GM23338 (cell line): ENCODE data around the gene MAGI3.

Experiments used
- CREB1 ChIP-seq: fragments of 250-450 bp; sonication (Bioruptor Pico); IDR thresholded peaks from 2 replicates; pipeline ENCODE4 v1.5.0; 2020; ENCODE audit warnings: low read depth, mild to moderate bottlenecking, moderate library complexity
- EZH2 ChIP-seq: fragments of 200-600 bp; sonication (generic); IDR thresholded peaks from one replicate; pipeline ENCODE4 v1.8.0; 2017; ENCODE audit warnings: antibody characterized with exemption, mild to moderate bottlenecking, low read depth; ENCODE audit not compliant: unreplicated experiment
- EZH2phosphoT487 ChIP-seq: fragments of 200-600 bp; sonication (generic); IDR thresholded peaks from one replicate; pipeline ENCODE4 v1.8.1; 2018; ENCODE audit warnings: antibody characterized with exemption; ENCODE audit not compliant: unreplicated experiment
- JUNB ChIP-seq: IDR thresholded peaks from one replicate; pipeline ENCODE4 v1.6.1; 2016; ENCODE audit warnings: antibody characterized with exemption; ENCODE audit not compliant: unreplicated experiment
- NANOG ChIP-seq: IDR thresholded peaks from 2 replicates; pipeline ENCODE4 v1.6.1; 2016; ENCODE audit warnings: antibody characterized with exemption, borderline replicate concordance
- POLR2AphosphoS5 ChIP-seq: IDR thresholded peaks from 2 replicates; pipeline ENCODE4 v1.6.1; 2016; ENCODE audit warnings: antibody characterized with exemption, low read depth
- STAT1 ChIP-seq: IDR thresholded peaks from one replicate; pipeline ENCODE4 v1.6.1; 2016; ENCODE audit warnings: antibody characterized with exemption; ENCODE audit not compliant: unreplicated experiment
- ZNF114 ChIP-seq: fragments of 250-450 bp; sonication (Bioruptor Pico); IDR thresholded peaks from 2 replicates; pipeline ENCODE4 v1.5.0; 2020; ENCODE audit warnings: mild to moderate bottlenecking, moderate library complexity
- ZNF331 ChIP-seq: fragments of 250-450 bp; sonication (Bioruptor Pico); IDR thresholded peaks from 2 replicates; pipeline ENCODE4 v1.5.0; 2020; ENCODE audit warnings: low read depth, mild to moderate bottlenecking, moderate library complexity
- TF ChIP-seq, protein P1 (sequence below), 2 experiments: fragments of 200-600 bp in 1 of 2; sonication (generic) in 1 of 2; conservative IDR thresholded peaks; 2 replicates each; pipeline versions ENCODE4 v1.5.1 to v1.6.1; 2016 to 2017; ENCODE audit warnings: antibody characterized with exemption in 2 of 2, low read depth in 2 of 2, mild to moderate bottlenecking in 2 of 2, moderate library complexity in 1 of 2
- TF ChIP-seq, protein P2 (sequence below): IDR thresholded peaks from one replicate; pipeline ENCODE4 v1.6.1; 2018; ENCODE audit warnings: antibody characterized with exemption; ENCODE audit not compliant: unreplicated experiment
- TF ChIP-seq, protein P3 (sequence below): fragments of 250-450 bp; sonication (Bioruptor Pico); IDR thresholded peaks from 2 replicates; pipeline ENCODE4 v1.5.0; 2020; ENCODE audit warnings: mild to moderate bottlenecking, moderate library complexity
- TF ChIP-seq, protein P4 (sequence below): IDR thresholded peaks from 2 replicates; pipeline ENCODE4 v1.6.1; 2016; ENCODE audit warnings: antibody characterized with exemption

DNA sequence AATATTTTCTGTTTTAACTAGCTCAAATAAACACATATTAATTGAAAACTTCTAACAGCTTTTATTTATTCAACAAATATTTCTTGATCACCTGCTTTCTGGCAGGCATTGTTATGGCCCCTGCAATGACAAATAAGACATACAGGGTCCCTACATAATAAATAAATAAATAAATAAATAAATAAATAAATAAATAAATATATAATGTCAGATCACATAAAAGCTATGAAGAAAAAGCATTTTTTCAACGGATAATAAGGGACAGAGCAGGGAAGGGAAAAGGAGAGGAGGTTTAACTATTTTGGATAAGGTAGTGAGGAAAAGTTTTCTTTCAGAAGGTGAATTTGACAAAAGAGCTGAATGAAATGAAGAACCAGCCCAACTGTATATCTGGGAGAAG lies 115.0 kb downstream of the MAGI3 start:
- TF ChIP-seq, protein P1, sequence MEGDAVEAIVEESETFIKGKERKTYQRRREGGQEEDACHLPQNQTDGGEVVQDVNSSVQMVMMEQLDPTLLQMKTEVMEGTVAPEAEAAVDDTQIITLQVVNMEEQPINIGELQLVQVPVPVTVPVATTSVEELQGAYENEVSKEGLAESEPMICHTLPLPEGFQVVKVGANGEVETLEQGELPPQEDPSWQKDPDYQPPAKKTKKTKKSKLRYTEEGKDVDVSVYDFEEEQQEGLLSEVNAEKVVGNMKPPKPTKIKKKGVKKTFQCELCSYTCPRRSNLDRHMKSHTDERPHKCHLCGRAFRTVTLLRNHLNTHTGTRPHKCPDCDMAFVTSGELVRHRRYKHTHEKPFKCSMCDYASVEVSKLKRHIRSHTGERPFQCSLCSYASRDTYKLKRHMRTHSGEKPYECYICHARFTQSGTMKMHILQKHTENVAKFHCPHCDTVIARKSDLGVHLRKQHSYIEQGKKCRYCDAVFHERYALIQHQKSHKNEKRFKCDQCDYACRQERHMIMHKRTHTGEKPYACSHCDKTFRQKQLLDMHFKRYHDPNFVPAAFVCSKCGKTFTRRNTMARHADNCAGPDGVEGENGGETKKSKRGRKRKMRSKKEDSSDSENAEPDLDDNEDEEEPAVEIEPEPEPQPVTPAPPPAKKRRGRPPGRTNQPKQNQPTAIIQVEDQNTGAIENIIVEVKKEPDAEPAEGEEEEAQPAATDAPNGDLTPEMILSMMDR (conservative IDR thresholded peaks at IDR 0.05; ENCODE audit: low read depth in 2 of 2), result no peak
- no peak for TF ChIP-seq JUNB
- TF ChIP-seq POLR2AphosphoS5, result no peak
- TF ChIP-seq EZH2, result no peak
- no peak for TF ChIP-seq EZH2phosphoT487
- no peak for TF ChIP-seq CREB1
- TF ChIP-seq NANOG, result no peak
- TF ChIP-seq, protein P2, sequence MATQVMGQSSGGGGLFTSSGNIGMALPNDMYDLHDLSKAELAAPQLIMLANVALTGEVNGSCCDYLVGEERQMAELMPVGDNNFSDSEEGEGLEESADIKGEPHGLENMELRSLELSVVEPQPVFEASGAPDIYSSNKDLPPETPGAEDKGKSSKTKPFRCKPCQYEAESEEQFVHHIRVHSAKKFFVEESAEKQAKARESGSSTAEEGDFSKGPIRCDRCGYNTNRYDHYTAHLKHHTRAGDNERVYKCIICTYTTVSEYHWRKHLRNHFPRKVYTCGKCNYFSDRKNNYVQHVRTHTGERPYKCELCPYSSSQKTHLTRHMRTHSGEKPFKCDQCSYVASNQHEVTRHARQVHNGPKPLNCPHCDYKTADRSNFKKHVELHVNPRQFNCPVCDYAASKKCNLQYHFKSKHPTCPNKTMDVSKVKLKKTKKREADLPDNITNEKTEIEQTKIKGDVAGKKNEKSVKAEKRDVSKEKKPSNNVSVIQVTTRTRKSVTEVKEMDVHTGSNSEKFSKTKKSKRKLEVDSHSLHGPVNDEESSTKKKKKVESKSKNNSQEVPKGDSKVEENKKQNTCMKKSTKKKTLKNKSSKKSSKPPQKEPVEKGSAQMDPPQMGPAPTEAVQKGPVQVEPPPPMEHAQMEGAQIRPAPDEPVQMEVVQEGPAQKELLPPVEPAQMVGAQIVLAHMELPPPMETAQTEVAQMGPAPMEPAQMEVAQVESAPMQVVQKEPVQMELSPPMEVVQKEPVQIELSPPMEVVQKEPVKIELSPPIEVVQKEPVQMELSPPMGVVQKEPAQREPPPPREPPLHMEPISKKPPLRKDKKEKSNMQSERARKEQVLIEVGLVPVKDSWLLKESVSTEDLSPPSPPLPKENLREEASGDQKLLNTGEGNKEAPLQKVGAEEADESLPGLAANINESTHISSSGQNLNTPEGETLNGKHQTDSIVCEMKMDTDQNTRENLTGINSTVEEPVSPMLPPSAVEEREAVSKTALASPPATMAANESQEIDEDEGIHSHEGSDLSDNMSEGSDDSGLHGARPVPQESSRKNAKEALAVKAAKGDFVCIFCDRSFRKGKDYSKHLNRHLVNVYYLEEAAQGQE, result no peak
- TF ChIP-seq ZNF114 (CRISPR knock-in tag), result no peak
- TF ChIP-seq ZNF331, result no peak
- TF ChIP-seq, protein P3, sequence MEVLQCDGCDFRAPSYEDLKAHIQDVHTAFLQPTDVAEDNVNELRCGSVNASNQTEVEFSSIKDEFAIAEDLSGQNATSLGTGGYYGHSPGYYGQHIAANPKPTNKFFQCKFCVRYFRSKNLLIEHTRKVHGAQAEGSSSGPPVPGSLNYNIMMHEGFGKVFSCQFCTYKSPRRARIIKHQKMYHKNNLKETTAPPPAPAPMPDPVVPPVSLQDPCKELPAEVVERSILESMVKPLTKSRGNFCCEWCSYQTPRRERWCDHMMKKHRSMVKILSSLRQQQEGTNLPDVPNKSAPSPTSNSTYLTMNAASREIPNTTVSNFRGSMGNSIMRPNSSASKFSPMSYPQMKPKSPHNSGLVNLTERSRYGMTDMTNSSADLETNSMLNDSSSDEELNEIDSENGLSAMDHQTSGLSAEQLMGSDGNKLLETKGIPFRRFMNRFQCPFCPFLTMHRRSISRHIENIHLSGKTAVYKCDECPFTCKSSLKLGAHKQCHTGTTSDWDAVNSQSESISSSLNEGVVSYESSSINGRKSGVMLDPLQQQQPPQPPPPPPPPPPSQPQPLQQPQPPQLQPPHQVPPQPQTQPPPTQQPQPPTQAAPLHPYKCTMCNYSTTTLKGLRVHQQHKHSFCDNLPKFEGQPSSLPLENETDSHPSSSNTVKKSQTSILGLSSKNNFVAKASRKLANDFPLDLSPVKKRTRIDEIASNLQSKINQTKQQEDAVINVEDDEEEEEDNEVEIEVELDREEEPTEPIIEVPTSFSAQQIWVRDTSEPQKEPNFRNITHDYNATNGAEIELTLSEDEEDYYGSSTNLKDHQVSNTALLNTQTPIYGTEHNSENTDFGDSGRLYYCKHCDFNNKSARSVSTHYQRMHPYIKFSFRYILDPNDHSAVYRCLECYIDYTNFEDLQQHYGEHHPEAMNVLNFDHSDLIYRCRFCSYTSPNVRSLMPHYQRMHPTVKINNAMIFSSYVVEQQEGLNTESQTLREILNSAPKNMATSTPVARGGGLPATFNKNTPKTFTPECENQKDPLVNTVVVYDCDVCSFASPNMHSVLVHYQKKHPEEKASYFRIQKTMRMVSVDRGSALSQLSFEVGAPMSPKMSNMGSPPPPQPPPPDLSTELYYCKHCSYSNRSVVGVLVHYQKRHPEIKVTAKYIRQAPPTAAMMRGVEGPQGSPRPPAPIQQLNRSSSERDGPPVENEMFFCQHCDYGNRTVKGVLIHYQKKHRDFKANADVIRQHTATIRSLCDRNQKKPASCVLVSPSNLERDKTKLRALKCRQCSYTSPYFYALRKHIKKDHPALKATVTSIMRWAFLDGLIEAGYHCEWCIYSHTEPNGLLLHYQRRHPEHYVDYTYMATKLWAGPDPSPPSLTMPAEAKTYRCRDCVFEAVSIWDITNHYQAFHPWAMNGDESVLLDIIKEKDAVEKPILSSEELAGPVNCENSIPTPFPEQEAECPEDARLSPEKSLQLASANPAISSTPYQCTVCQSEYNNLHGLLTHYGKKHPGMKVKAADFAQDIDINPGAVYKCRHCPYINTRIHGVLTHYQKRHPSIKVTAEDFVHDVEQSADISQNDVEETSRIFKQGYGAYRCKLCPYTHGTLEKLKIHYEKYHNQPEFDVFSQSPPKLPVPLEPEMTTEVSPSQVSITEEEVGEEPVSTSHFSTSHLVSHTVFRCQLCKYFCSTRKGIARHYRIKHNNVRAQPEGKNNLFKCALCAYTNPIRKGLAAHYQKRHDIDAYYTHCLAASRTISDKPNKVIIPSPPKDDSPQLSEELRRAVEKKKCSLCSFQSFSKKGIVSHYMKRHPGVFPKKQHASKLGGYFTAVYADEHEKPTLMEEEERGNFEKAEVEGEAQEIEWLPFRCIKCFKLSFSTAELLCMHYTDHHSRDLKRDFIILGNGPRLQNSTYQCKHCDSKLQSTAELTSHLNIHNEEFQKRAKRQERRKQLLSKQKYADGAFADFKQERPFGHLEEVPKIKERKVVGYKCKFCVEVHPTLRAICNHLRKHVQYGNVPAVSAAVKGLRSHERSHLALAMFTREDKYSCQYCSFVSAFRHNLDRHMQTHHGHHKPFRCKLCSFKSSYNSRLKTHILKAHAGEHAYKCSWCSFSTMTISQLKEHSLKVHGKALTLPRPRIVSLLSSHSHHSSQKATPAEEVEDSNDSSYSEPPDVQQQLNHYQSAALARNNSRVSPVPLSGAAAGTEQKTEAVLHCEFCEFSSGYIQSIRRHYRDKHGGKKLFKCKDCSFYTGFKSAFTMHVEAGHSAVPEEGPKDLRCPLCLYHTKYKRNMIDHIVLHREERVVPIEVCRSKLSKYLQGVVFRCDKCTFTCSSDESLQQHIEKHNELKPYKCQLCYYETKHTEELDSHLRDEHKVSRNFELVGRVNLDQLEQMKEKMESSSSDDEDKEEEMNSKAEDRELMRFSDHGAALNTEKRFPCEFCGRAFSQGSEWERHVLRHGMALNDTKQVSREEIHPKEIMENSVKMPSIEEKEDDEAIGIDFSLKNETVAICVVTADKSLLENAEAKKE (CRISPR knock-in tag), result no peak
- TF ChIP-seq, protein P4, sequence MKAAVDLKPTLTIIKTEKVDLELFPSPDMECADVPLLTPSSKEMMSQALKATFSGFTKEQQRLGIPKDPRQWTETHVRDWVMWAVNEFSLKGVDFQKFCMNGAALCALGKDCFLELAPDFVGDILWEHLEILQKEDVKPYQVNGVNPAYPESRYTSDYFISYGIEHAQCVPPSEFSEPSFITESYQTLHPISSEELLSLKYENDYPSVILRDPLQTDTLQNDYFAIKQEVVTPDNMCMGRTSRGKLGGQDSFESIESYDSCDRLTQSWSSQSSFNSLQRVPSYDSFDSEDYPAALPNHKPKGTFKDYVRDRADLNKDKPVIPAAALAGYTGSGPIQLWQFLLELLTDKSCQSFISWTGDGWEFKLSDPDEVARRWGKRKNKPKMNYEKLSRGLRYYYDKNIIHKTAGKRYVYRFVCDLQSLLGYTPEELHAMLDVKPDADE, result no peak
- no peak for TF ChIP-seq STAT1
